H1 (cell line): Measurements from ENCODE around the gene MROH2A.

Source experiments
- ASH2L ChIP-seq: fragments of 200-600, 300-600 bp; sonication (generic); IDR thresholded peaks from one replicate; pipeline ENCODE4 v1.7.1; 2017; ENCODE audit warnings: low read length
- ATF2 ChIP-seq: IDR thresholded peaks from 2 replicates; pipeline ENCODE4 v1.6.1; 2012; ENCODE audit warnings: low read length, inconsistent platforms
- CREB1 ChIP-seq: IDR thresholded peaks from 2 replicates; pipeline ENCODE4 v1.6.1; 2012; ENCODE audit warnings: inconsistent platforms
- CTCF ChIP-seq, 3 experiments: IDR thresholded peaks; 1 replicate in 2 of 3; 2 replicates in 1 of 3; pipeline versions ENCODE4 v1.5.1 to v1.6.1; 2011; ENCODE audit warnings: low read length in 3 of 3, mild to moderate bottlenecking in 3 of 3, inconsistent platforms in 2 of 3, low read depth in 1 of 3, moderate library complexity in 1 of 3; ENCODE audit not compliant: insufficient read depth in 1 of 3; ENCODE audit errors: control extremely low read depth in 1 of 3
- POLR2A ChIP-seq, 2 experiments: IDR thresholded peaks; 1 replicate in 1 of 2; 2 replicates in 1 of 2; pipeline ENCODE4 v1.6.1; 2011; ENCODE audit warnings: low read depth in 2 of 2, low read length in 2 of 2, mild to moderate bottlenecking in 2 of 2; ENCODE audit errors: control extremely low read depth in 1 of 2
- RFX5 ChIP-seq: IDR thresholded peaks from 2 replicates; pipeline ENCODE4 v1.6.1; 2011; ENCODE audit warnings: low read depth, low read length, improper control_type of control experiment, borderline replicate concordance
- RXRA ChIP-seq: IDR thresholded peaks from 2 replicates; pipeline ENCODE4 v1.6.1; 2011; ENCODE audit warnings: low read depth, mild to moderate bottlenecking, low read length, moderate library complexity; ENCODE audit not compliant: insufficient read depth
- SP1 ChIP-seq: IDR thresholded peaks from 2 replicates; pipeline ENCODE4 v1.6.1; 2011; ENCODE audit warnings: low read depth, low read length
- YY1 ChIP-seq: IDR thresholded peaks from 2 replicates; pipeline ENCODE4 v1.6.1; 2011; ENCODE audit warnings: low read depth, mild to moderate bottlenecking, low read length

- TF ChIP-seq RXRA (no peak), SP1 (no peak), YY1 (no peak), ASH2L (no peak), RFX5 (no peak), POLR2A (IDR thresholded peaks at IDR 0.05; ENCODE audit: control extremely low read depth in 1 of 2, low read depth in 2 of 2, low read length in 2 of 2) (no peak; a peak in 1 of 3 replicates), ATF2 (no peak), CREB1 (no peak), CTCF (IDR thresholded peaks at IDR 0.05; ENCODE audit: control extremely low read depth in 1 of 3, insufficient read depth in 1 of 3, low read depth in 1 of 3, low read length in 3 of 3) (no peak)
Measured at GRCh38 chr2:233853883-233854240, 75.7 kb downstream of the MROH2A start.
